ENCODE results near the gene SLC35D3.
A peak's percentile ranks its signal among the peaks of the same experiment; 100 is the strongest.
"Not testable (repeated sequence)": the region's sequence is repeated elsewhere in the genome, so short reads cannot be mapped to it uniquely, and the experiment has no call there.

SLC35D3 gene

DNA sequence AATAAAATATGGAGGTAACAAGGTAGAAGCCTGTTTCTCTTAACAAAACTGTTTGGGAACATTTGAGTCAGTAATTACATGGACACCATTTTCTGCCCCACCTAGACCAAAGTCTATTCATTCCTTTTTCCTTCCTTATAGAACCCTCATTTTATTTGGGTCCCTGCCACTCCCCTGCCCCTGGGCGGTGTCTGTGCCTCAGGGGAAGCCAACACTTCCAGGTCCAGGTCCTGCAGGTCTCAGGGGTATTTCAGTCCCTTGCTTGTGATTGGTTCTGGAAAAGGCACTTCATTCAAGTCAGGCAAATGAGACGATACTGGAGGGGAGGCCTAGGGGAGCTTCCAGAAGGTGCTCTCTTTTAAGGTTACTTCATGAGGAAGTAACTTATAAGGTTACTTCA lies 42.3 kb downstream of the SLC35D3 start:
- no peak for DNase-seq (ENCODE audit: low read depth)

GRCh38 chr6:136967876-136968752 lies 46.0 kb downstream of the SLC35D3 start:
- peak; percentile 16 for DNase-seq (ENCODE audit: low read depth)

GRCh38 chr6:136968837-136969236 lies 46.7 kb downstream of the SLC35D3 start:
- DNase-seq (ENCODE audit: low read depth): no peak

DNA sequence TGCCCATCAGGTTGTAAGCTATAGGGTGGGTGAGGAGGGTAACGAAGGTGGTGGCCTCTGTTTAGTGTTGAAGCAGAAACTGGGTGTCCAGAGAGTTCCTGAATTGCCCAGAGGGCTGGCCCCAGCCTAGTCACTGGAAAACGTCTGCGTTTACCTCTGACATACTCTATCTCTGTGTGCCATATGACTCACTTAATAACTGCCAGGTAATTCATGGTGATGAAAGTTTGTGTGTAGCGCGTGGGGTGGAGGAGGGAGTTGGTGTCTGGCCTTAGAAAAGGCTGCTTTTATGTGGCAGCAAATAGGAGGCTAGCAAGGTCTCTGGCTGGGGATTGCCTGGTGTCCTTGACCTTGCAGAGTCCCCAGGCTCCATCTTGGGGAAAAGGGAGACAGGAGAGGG lies 47.3 kb downstream of the SLC35D3 start:
- DNase-seq (ENCODE audit: low read depth): no peak

GRCh38 chr6:136969930-136970329 lies 47.8 kb downstream of the SLC35D3 start:
- DNase-seq (ENCODE audit: low read depth): no peak

GRCh38 chr6:136971609-136972008 lies 49.5 kb downstream of the SLC35D3 start:
- DNase-seq (ENCODE audit: low read depth): no peak

GRCh38 chr6:136973781-136974180 lies 51.7 kb downstream of the SLC35D3 start:
- DNase-seq (ENCODE audit: low read depth): not testable (repeated sequence)

Data from T-helper 22 cell (primary cell).